CMK (cell line): ENCODE data around the gene COPS2.
"Not testable (repeated sequence)": the region's sequence is repeated elsewhere in the genome, so short reads cannot be mapped to it uniquely, and the experiment has no call there.

ENCODE experiments used
- DNase-seq: peaks from one replicate; pipeline ENCODE4 v3.0.0-alpha.2; 2010; ENCODE audit warnings: low read depth

COPS2 gene

GRCh38 chr15:49103002-49103401 is 52.4 kb downstream of the COPS2 start:
- DNase-seq, result no peak

GRCh38 chr15:49101536-49101935 is 53.9 kb downstream of the COPS2 start:
- no peak for DNase-seq

GRCh38 chr15:49096090-49096750 is 59.2 kb downstream of the COPS2 start:
- no peak for DNase-seq

- no peak for DNase-seq
These were observed 60.5 kb downstream of the COPS2 start for GRCh38 chr15:49094923-49095322.

- no peak for DNase-seq
These were observed 61.9 kb downstream of the COPS2 start for GRCh38 chr15:49093252-49094105.

GRCh38 chr15:49088996-49089395 is 66.4 kb downstream of the COPS2 start:
- DNase-seq, result no peak

- DNase-seq, result no peak
These were observed 69.5 kb downstream of the COPS2 start for GRCh38 chr15:49085696-49086459.

- no peak for DNase-seq
These were observed 71.2 kb downstream of the COPS2 start for GRCh38 chr15:49084285-49084570.

GRCh38 chr15:49083401-49084284 is 71.8 kb downstream of the COPS2 start:
- DNase-seq, result no peak

GRCh38 chr15:49082960-49083359 is 72.4 kb downstream of the COPS2 start:
- DNase-seq, result no peak

GRCh38 chr15:49079340-49080039 is 75.9 kb downstream of the COPS2 start:
- DNase-seq, result no peak

GRCh38 chr15:49075881-49076280 is 79.5 kb downstream of the COPS2 start:
- DNase-seq, result no peak

- DNase-seq, result not testable (repeated sequence)
These were observed 80.7 kb downstream of the COPS2 start for GRCh38 chr15:49074589-49075287.
